Neural progenitor cell (in vitro differentiated cells): ENCODE measurements around the gene AP2S1. TPM values are rescaled to one million over a fixed set of nuclear protein-coding genes. Genes with fewer than 3 reads are reported as not detected.
A peak's percentile ranks its signal among the peaks of the same experiment; 100 is the strongest.
"Not testable (repeated sequence)": the region's sequence is repeated elsewhere in the genome, so short reads cannot be mapped to it uniquely, and the experiment has no call there.

Experiments used
- DNase-seq: peaks from one replicate; pipeline ENCODE4 v3.0.0-alpha.2; 2016; ENCODE audit warnings: low spot score
- H2AFZ ChIP-seq: fragments of 200-600 bp; sonication (generic); replicated peaks from 2 replicates; pipeline ENCODE4 v1.6.1; 2016; ENCODE audit warnings: antibody characterized with exemption
- H3F3A ChIP-seq: fragments of 200-600 bp; sonication (generic); 2 replicates; pipeline ENCODE4 v1.6.1; 2016; ENCODE audit warnings: antibody characterized with exemption, low read depth
- H3K27ac ChIP-seq: fragments of 200-600 bp; sonication (generic); 2 replicates; pipeline ENCODE4 v1.5.1; 2016; ENCODE audit warnings: mild to moderate bottlenecking
- H3K27me3 ChIP-seq: fragments of 200-600 bp; sonication (generic); 2 replicates; pipeline ENCODE4 v1.6.1; 2016; ENCODE audit warnings: mild to moderate bottlenecking, moderate library complexity
- H3K36me3 ChIP-seq: fragments of 200-600 bp; sonication (generic); 2 replicates; pipeline ENCODE4 v1.5.1; 2016
- H3K4me1 ChIP-seq: fragments of 200-600 bp; sonication (generic); 2 replicates; pipeline ENCODE4 v1.6.1; 2016; ENCODE audit warnings: mixed run types
- H3K4me2 ChIP-seq: fragments of 200-600 bp; sonication (generic); 2 replicates; pipeline ENCODE4 v1.6.1; 2016
- H3K4me3 ChIP-seq: fragments of 200-600 bp; sonication (generic); 2 replicates; pipeline ENCODE4 v1.5.1; 2016
- H3K79me2 ChIP-seq: fragments of 200-600 bp; sonication (generic); 2 replicates; pipeline ENCODE4 v1.6.1; 2016; ENCODE audit warnings: low read depth
- H3K9ac ChIP-seq: fragments of 200-600 bp; sonication (generic); 2 replicates; pipeline ENCODE4 v1.6.1; 2016
- H3K9me3 ChIP-seq: fragments of 200-600 bp; sonication (generic); 2 replicates; pipeline ENCODE4 v1.5.1; 2016; ENCODE audit warnings: low read depth
- H4K20me1 ChIP-seq: fragments of 200-600 bp; sonication (generic); 2 replicates; pipeline ENCODE4 v1.6.1; 2016; ENCODE audit warnings: low read depth
- H3K27ac Mint-ChIP-seq: 3 replicates; pipeline ENCODE4 v1.8.0; 2021; ENCODE audit warnings: mixed read lengths
- H3K27me3 Mint-ChIP-seq: 2 replicates; pipeline ENCODE4 v1.8.0; 2022; ENCODE audit warnings: low read depth, mild to moderate bottlenecking, inconsistent platforms, moderate library complexity, mixed read lengths; ENCODE audit not compliant: insufficient read depth
- H3K36me3 Mint-ChIP-seq: 3 replicates; pipeline ENCODE4 v1.8.0; 2021; ENCODE audit warnings: mixed read lengths
- H3K4me1 Mint-ChIP-seq: 3 replicates; pipeline ENCODE4 v1.8.0; 2021; ENCODE audit warnings: mixed read lengths
- H3K4me3 Mint-ChIP-seq: 3 replicates; pipeline ENCODE4 v1.8.0; 2021; ENCODE audit warnings: mild to moderate bottlenecking, moderate library complexity, mixed read lengths
- H3K9me3 Mint-ChIP-seq: 3 replicates; pipeline ENCODE4 v1.8.0; 2020; ENCODE audit warnings: mixed read lengths
- EZH2 ChIP-seq: fragments of 200-600 bp; sonication (generic); IDR thresholded peaks from 2 replicates; pipeline ENCODE4 v1.6.1; 2017; ENCODE audit warnings: antibody characterized with exemption, mild to moderate bottlenecking, moderate library complexity
- EZH2phosphoT487 ChIP-seq: fragments of 200-600 bp; sonication (generic); IDR thresholded peaks from 2 replicates; pipeline ENCODE4 v1.6.1; 2017; ENCODE audit warnings: antibody characterized with exemption
- total RNA-seq: library from RNA; depleted of rRNA; stranded (reverse); fragments of >200 nt; gene quantifications from 2 replicates; pipeline ENCODE4 v1.2.3, GENCODE V29; 2015; ENCODE audit warnings: low replicate concordance
- TF ChIP-seq, protein P1 (sequence below): fragments of 200-600 bp; sonication (generic); IDR thresholded peaks from 2 replicates; pipeline ENCODE4 v1.5.1; 2017; ENCODE audit warnings: antibody characterized with exemption, mild to moderate bottlenecking

AP2S1 gene
- total RNA-seq, 1 donor from 2014 or later = 104 TPM

- Histone ChIP-seq H3F3A (peaks cover 49% of the 10 kb centered on the region), H3K36me3 (no peaks in the 10 kb centered on the region), H3K9me3 (no peaks in the 10 kb centered on the region), H3K27ac (peak overlapping the region; percentile 99), H3K27me3 (peaks cover 4% of the 10 kb centered on the region), H3K79me2 (peaks cover 63% of the 10 kb centered on the region), H4K20me1 (peaks cover 41% of the 10 kb centered on the region), H3K4me2 (peak overlapping the region; percentile 99), H3K9ac (peak overlapping the region; percentile 83), H3K4me1 (peaks cover 26% of the 10 kb centered on the region), H2AFZ (peak overlapping the region; percentile 89), H3K4me3 (peak overlapping the region; percentile 95)
- Mint-ChIP-seq H3K4me1 (peaks cover 16% of the 10 kb centered on the region), H3K36me3 (no peaks in the 10 kb centered on the region), H3K4me3 (peak overlapping the region; percentile 86), H3K27ac (peak overlapping the region; percentile 75), H3K27me3 (peaks cover 5% of the 10 kb centered on the region), H3K9me3 (no peaks in the 10 kb centered on the region)
- peak; percentile 98 for DNase-seq
- TF ChIP-seq EZH2phosphoT487 (no peak), EZH2 (no peak)
- TF ChIP-seq, protein P1, sequence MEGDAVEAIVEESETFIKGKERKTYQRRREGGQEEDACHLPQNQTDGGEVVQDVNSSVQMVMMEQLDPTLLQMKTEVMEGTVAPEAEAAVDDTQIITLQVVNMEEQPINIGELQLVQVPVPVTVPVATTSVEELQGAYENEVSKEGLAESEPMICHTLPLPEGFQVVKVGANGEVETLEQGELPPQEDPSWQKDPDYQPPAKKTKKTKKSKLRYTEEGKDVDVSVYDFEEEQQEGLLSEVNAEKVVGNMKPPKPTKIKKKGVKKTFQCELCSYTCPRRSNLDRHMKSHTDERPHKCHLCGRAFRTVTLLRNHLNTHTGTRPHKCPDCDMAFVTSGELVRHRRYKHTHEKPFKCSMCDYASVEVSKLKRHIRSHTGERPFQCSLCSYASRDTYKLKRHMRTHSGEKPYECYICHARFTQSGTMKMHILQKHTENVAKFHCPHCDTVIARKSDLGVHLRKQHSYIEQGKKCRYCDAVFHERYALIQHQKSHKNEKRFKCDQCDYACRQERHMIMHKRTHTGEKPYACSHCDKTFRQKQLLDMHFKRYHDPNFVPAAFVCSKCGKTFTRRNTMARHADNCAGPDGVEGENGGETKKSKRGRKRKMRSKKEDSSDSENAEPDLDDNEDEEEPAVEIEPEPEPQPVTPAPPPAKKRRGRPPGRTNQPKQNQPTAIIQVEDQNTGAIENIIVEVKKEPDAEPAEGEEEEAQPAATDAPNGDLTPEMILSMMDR = no peak
Measured at GRCh38 chr19:46860125-46860845, 9.6 kb upstream of the AP2S1 start.

GRCh38 chr19:46859637-46860124 is 9.0 kb upstream of the AP2S1 start:
- Histone ChIP-seq H2AFZ (no peak overlapping the region), H4K20me1 (peaks cover 35% of the 10 kb centered on the region), H3K9me3 (no peaks in the 10 kb centered on the region), H3K4me3 (peak overlapping the region; percentile 95), H3F3A (peaks cover 49% of the 10 kb centered on the region), H3K9ac (no peak overlapping the region), H3K4me1 (peaks cover 23% of the 10 kb centered on the region), H3K27me3 (peaks cover 7% of the 10 kb centered on the region), H3K27ac (peak overlapping the region; percentile 67), H3K4me2 (peak overlapping the region; percentile 63), H3K79me2 (peaks cover 57% of the 10 kb centered on the region), H3K36me3 (no peaks in the 10 kb centered on the region)
- H3K4me1 Mint-ChIP-seq = peaks cover 12% of the 10 kb centered on the region
- peak overlapping the region; percentile 86 for H3K4me3 Mint-ChIP-seq
- no peaks in the 10 kb centered on the region for H3K36me3 Mint-ChIP-seq
- no peak for DNase-seq
- peak overlapping the region; percentile 71 for H3K27ac Mint-ChIP-seq
- TF ChIP-seq, protein P1 = no peak
- no peak for TF ChIP-seq EZH2
- TF ChIP-seq EZH2phosphoT487 = no peak
- H3K27me3 Mint-ChIP-seq = peaks cover 5% of the 10 kb centered on the region
- no peaks in the 10 kb centered on the region for H3K9me3 Mint-ChIP-seq

- H3K4me1 ChIP-seq = no peaks in the 10 kb centered on the region
- H3K27ac ChIP-seq = no peak overlapping the region
- H4K20me1 ChIP-seq = peaks cover 2% of the 10 kb centered on the region
- H3K27me3 ChIP-seq = peaks cover 7% of the 10 kb centered on the region
- DNase-seq = peak; percentile 97
- TF ChIP-seq, protein P1 = peak; percentile 76
- TF ChIP-seq EZH2 (peak; percentile 35), EZH2phosphoT487 (no peak)
- H3K9ac ChIP-seq = no peak overlapping the region
- H3K36me3 Mint-ChIP-seq = no peaks in the 10 kb centered on the region
- H3K4me3 ChIP-seq = peak overlapping the region; percentile 20
- peaks cover 24% of the 10 kb centered on the region for H3K79me2 ChIP-seq
- H3K4me1 Mint-ChIP-seq = peaks cover 12% of the 10 kb centered on the region
- H3K4me3 Mint-ChIP-seq = peak overlapping the region; percentile 70
- no peaks in the 10 kb centered on the region for H3K9me3 ChIP-seq
- H3F3A ChIP-seq = peaks cover 30% of the 10 kb centered on the region
- H3K27ac Mint-ChIP-seq = no peak overlapping the region
- H3K4me2 ChIP-seq = peak overlapping the region; percentile 64
- H3K9me3 Mint-ChIP-seq = no peaks in the 10 kb centered on the region
- no peaks in the 10 kb centered on the region for H3K36me3 ChIP-seq
- peak overlapping the region; percentile 66 for H2AFZ ChIP-seq
- peaks cover 5% of the 10 kb centered on the region for H3K27me3 Mint-ChIP-seq
Measured at GRCh38 chr19:46856062-46857022, 5.7 kb upstream of the AP2S1 start.

DNA sequence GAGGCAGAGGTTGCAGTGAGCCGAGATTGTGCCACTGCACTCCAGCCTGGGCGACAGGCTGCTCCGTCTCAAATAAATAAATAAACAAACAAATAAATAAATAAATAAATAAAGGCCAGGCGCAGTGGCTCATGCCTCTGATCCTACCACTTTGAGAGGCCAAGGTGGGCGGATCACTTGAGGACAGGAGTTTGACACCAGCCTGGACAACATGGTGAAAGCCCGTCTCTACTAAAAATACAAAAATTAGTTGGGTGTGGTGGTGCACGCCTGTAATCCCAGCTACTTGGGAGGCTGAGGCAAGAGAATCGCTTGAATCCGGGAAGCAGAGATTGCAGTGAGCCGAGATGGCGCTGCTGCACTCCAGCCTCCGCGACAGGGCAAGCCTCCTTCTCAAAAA is 4.1 kb upstream of the AP2S1 start:
- Histone ChIP-seq H3F3A (peaks cover 30% of the 10 kb centered on the region), H3K79me2 (peaks cover 22% of the 10 kb centered on the region)
- not testable (repeated sequence) for H3K27ac Mint-ChIP-seq, H3K9me3 ChIP-seq, H3K36me3 ChIP-seq, H3K27ac ChIP-seq, H3K27me3 ChIP-seq, H4K20me1 ChIP-seq, H3K9me3 Mint-ChIP-seq, H3K36me3 Mint-ChIP-seq, H2AFZ ChIP-seq, DNase-seq, H3K27me3 Mint-ChIP-seq, H3K4me2 ChIP-seq, H3K4me1 ChIP-seq, H3K4me3 ChIP-seq, H3K9ac ChIP-seq, H3K4me3 Mint-ChIP-seq
- peaks cover 18% of the 10 kb centered on the region for H3K4me1 Mint-ChIP-seq
